ENCODE results near the gene MAML2. TPM values are rescaled to one million over a fixed set of nuclear protein-coding genes. Genes with fewer than 3 reads are reported as not detected.

Gene MAML2
- total and polyA plus RNA-seq, 2 of the 13 experiments (the other 11 are each of a cell fraction or from before 2014, with no cell fraction given): 2.3 to 25.9 TPM

GRCh38 chr11:96015906-96016565 is 327.0 kb downstream of the MAML2 start (continued):
- TF ChIP-seq SALL1 (CRISPR knock-in tag; IDR thresholded peaks at IDR 0.05): peak; percentile 94
- no peak for TF ChIP-seq MEIS1 (CRISPR knock-in tag; IDR thresholded peaks at IDR 0.05; ENCODE audit: borderline replicate concordance)
- no peak for TF ChIP-seq TMF1 (CRISPR knock-in tag; IDR thresholded peaks at IDR 0.05; ENCODE audit: low read depth)
- no peak for TF ChIP-seq DNMT1 (CRISPR knock-in tag; IDR thresholded peaks at IDR 0.05)
- TF ChIP-seq, protein P1, sequence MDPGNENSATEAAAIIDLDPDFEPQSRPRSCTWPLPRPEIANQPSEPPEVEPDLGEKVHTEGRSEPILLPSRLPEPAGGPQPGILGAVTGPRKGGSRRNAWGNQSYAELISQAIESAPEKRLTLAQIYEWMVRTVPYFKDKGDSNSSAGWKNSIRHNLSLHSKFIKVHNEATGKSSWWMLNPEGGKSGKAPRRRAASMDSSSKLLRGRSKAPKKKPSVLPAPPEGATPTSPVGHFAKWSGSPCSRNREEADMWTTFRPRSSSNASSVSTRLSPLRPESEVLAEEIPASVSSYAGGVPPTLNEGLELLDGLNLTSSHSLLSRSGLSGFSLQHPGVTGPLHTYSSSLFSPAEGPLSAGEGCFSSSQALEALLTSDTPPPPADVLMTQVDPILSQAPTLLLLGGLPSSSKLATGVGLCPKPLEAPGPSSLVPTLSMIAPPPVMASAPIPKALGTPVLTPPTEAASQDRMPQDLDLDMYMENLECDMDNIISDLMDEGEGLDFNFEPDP (CRISPR knock-in tag; conservative IDR thresholded peaks at IDR 0.05): no peak
- TF ChIP-seq, protein P2, sequence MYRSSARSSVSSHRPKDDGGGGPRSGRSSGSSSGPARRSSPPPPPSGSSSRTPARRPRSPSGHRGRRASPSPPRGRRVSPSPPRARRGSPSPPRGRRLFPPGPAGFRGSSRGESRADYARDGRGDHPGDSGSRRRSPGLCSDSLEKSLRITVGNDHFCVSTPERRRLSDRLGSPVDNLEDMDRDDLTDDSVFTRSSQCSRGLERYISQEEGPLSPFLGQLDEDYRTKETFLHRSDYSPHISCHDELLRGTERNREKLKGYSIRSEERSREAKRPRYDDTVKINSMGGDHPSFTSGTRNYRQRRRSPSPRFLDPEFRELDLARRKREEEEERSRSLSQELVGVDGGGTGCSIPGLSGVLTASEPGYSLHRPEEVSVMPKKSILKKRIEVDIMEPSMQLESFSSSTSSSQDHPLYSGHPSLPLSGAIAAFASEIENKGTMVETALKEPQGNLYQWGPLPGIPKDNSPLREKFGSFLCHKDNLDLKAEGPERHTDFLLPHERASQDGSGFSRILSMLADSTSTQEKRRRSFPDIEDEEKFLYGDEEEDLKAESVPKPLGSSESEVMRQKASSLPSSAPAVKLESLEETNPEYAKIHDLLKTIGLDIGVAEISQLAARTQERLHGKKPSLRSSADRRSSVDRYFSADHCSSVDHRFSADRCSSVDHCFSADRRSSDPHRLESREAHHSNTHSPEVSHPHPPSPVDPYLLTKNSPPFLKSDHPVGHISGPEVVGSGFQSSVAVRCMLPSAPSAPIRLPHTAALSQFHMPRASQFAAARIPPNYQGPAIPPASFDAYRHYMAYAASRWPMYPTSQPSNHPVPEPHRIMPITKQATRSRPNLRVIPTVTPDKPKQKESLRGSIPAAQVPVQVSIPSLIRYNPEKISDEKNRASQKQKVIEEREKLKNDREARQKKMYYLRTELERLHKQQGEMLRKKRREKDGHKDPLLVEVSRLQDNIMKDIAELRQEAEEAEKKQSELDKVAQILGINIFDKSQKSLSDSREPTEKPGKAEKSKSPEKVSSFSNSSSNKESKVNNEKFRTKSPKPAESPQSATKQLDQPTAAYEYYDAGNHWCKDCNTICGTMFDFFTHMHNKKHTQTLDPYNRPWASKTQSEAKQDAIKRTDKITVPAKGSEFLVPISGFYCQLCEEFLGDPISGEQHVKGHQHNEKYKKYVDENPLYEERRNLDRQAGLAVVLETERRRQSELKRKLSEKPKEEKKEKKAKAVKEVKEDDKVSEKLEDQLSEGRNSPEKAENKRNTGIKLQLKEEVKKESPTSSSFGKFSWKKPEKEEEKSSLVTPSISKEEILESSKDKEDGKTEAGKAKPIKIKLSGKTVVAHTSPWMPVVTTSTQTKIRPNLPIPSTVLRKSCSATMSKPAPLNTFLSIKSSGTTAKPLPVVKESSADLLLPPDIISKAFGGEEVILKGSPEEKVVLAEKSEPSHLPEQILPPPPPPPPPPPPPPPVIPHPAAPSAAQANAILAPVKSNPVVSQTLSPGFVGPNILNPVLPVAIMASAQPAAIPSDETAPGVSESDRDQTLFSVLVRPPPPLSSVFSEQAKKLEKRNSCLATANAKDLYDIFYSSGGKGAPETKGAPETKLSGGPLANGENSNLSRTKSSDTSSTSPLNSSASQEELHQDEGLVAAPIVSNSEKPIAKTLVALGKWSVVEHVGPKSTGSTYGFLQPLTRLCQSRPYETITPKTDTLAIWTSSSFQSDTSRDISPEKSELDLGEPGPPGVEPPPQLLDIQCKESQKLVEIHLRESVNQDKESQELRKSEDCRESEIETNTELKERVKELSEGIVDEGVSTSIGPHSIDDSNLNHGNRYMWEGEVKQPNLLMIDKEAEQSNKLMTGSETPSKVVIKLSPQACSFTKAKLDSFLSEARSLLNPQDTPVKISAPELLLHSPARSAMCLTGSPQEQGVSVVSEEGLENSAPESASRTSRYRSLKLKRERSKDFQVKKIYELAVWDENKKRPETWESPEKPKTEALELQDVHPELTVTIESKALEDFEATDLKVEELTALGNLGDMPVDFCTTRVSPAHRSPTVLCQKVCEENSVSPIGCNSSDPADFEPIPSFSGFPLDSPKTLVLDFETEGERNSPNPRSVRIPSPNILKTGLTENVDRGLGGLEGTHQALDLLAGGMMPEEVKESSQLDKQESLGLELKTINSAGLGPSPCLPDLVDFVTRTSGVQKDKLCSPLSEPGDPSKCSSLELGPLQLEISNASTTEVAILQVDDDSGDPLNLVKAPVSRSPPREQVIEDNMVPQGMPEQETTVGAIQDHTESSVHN (CRISPR knock-in tag; IDR thresholded peaks at IDR 0.05): no peak
- TF ChIP-seq TRAFD1 (CRISPR knock-in tag; IDR thresholded peaks at IDR 0.05; ENCODE audit: borderline replicate concordance): no peak
- no peak for TF ChIP-seq MXD4 (CRISPR knock-in tag; IDR thresholded peaks at IDR 0.05)
- TF ChIP-seq, protein P3, sequence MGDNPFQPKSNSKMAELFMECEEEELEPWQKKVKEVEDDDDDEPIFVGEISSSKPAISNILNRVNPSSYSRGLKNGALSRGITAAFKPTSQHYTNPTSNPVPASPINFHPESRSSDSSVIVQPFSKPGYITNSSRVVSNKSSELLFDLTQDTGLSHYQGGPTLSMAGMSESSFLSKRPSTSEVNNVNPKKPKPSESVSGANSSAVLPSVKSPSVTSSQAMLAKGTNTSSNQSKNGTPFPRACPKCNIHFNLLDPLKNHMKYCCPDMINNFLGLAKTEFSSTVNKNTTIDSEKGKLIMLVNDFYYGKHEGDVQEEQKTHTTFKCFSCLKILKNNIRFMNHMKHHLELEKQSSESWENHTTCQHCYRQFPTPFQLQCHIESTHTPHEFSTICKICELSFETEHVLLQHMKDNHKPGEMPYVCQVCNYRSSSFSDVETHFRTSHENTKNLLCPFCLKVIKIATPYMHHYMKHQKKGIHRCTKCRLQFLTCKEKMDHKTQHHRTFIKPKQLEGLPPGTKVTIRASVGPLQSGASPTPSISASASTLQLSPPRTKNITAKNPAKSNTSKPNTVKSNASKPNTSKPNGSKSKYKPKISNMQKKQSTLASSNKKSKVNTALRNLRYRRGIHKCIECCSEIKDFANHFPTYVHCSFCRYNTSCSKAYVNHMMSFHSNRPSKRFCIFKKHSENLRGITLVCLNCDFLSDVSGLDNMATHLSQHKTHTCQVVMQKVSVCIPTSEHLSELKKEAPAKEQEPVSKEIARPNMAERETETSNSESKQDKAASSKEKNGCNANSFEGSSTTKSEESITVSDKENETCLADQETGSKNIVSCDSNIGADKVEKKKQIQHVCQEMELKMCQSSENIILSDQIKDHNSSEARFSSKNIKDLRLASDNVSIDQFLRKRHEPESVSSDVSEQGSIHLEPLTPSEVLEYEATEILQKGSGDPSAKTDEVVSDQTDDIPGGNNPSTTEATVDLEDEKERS (CRISPR knock-in tag; IDR thresholded peaks at IDR 0.05): 0 out of 2 replicates have a peak, but pooled peaks have one; percentile 33
- peak; percentile 70 for TF ChIP-seq MAX (IDR thresholded peaks at IDR 0.05)
